HepG2 (cell line): ENCODE results near the gene RPS27L. TPM values are rescaled to one million over a fixed set of nuclear protein-coding genes. Genes with fewer than 3 reads are reported as not detected.

ENCODE experiments used
- ATAC-seq: fragments of 200-7000 bp; cut with Tn5 transposase; 3 replicates; pipeline ENCODE4 v1.9.1; 2020; ENCODE audit warnings: mild to moderate bottlenecking, moderate library complexity
- Bru-seq: library from RNA; stranded (reverse); fragments of 400-500 nt; gene quantifications from one replicate; lab custom pipeline; 2021; lab: Mats Ljungman, UMichigan
- BruChase-seq, 2 experiments: library from RNA; stranded (reverse); fragments of 400-500 nt; gene quantifications; one replicate each; lab custom pipeline; 2021; lab: Mats Ljungman, UMichigan
- BruUV-seq: library from RNA; stranded (reverse); fragments of 400-500 nt; replicated peaks from 2 replicates; lab custom pipeline; 2021; lab: Mats Ljungman, UMichigan
- CTCF ChIA-PET: fragments of 300-600 bp; formaldehyde crosslinking; extraction: SDS; loops from one replicate; lab custom pipeline; 2021; ENCODE audit warnings: low total read pairs, inconsistent platforms, low intra/inter-chr PET ratio; lab: Yijun Ruan, JAX
- POLR2A ChIA-PET: fragments of 350-600 bp; sonication (Branson Sonifier 250); formaldehyde crosslinking; loops from one replicate; lab custom pipeline; 2020; ENCODE audit warnings: antibody characterized with exemption, inconsistent platforms; lab: Yijun Ruan, JAX
- DNase-seq: peaks from one replicate; pipeline ENCODE4 v3.0.0-alpha.2; 2015; ENCODE audit warnings: low spot score
- FAIRE-seq: peaks from 3 replicates; lab custom pipeline; 2011; peaks lifted over from hg19 to GRCh38; lab: Jason Lieb, UNC
- H2AFZ ChIP-seq: one replicate; pipeline ENCODE4 v1.6.1; 2011; ENCODE audit warnings: low read length, inconsistent platforms
- H3K27ac ChIP-seq: fragments of 300-600 bp; 3 replicates; pipeline ENCODE4 v1.8.0; 2011; ENCODE audit warnings: mixed run types, mild to moderate bottlenecking, mixed read lengths, low read length, inconsistent platforms; ENCODE audit not compliant: insufficient read depth; ENCODE audit errors: extremely low read length
- H3K27me3 ChIP-seq, 2 experiments: fragments of 200-600 bp in 1 of 2; 2 replicates in 1 of 2; 3 replicates in 1 of 2; pipeline versions ENCODE4 v1.6.0 to v1.8.0; 2011; ENCODE audit warnings: low read length in 2 of 2, mild to moderate bottlenecking in 2 of 2, moderate library complexity in 2 of 2, inconsistent platforms in 1 of 2; ENCODE audit not compliant: insufficient read depth in 2 of 2, control insufficient read depth in 1 of 2
- H3K36me3 ChIP-seq, 2 experiments: fragments of 200-600 bp in 1 of 2; replicated peaks in 1 of 2; 2 replicates in 1 of 2; 3 replicates in 1 of 2; pipeline versions ENCODE4 v1.5.1 to v1.8.0; 2011; ENCODE audit warnings: low read length in 2 of 2, inconsistent platforms in 1 of 2; ENCODE audit not compliant: insufficient read depth in 2 of 2, control insufficient read depth in 1 of 2
- H3K4me1 ChIP-seq: 2 replicates; pipeline ENCODE4 v1.5.1; 2012; ENCODE audit warnings: low read length, inconsistent platforms; ENCODE audit not compliant: insufficient read depth
- H3K4me2 ChIP-seq: 2 replicates; pipeline ENCODE4 v1.6.0; 2011; ENCODE audit warnings: low read depth, low read length, inconsistent platforms
- H3K4me3 ChIP-seq, 3 experiments: fragments of 200-600 bp in 1 of 3; sonication (generic), shearing (Covaris generic) in 1 of 3; replicated peaks in 1 of 3; 2 replicates each; pipeline ENCODE4 v1.5.1; 2011 to 2016; ENCODE audit warnings: low read length in 3 of 3, inconsistent platforms in 2 of 3, low read depth in 2 of 3, mild to moderate bottlenecking in 2 of 3, control low read depth in 1 of 3, mixed read lengths in 1 of 3; ENCODE audit not compliant: insufficient read depth in 1 of 3
- H3K79me2 ChIP-seq: one replicate; pipeline ENCODE4 v1.6.1; 2011; ENCODE audit warnings: low read length, inconsistent platforms; ENCODE audit not compliant: insufficient read depth
- H3K9ac ChIP-seq: 2 replicates; pipeline ENCODE4 v1.6.0; 2011; ENCODE audit warnings: mild to moderate bottlenecking, low read depth, low read length, inconsistent platforms; ENCODE audit not compliant: insufficient read depth
- H3K9me3 ChIP-seq: 2 replicates; pipeline ENCODE4 v1.5.1; 2012; ENCODE audit warnings: mild to moderate bottlenecking, low read length
- H4K20me1 ChIP-seq: 2 replicates; pipeline ENCODE4 v1.6.0; 2011; ENCODE audit warnings: inconsistent platforms, mild to moderate bottlenecking, low read length, moderate library complexity; ENCODE audit not compliant: insufficient read depth
- ATF1 ChIP-seq: IDR thresholded peaks from 2 replicates; pipeline ENCODE4 v1.6.1; 2016; ENCODE audit warnings: mild to moderate bottlenecking, control low read depth
- CEBPG ChIP-seq: IDR thresholded peaks from 2 replicates; pipeline ENCODE4 v1.6.1; 2016
- ETS1 ChIP-seq: sonication (generic); formaldehyde crosslinking; IDR thresholded peaks from 2 replicates; pipeline ENCODE4 v1.4.0; 2020; ENCODE audit warnings: missing genetic modification reagents
- GLI4 ChIP-seq: sonication (generic); formaldehyde crosslinking; IDR thresholded peaks from 2 replicates; pipeline ENCODE4 v1.5.1; 2020; ENCODE audit warnings: missing genetic modification reagents, mild to moderate bottlenecking, moderate library complexity, borderline replicate concordance
- KAT8 ChIP-seq: IDR thresholded peaks from 2 replicates; pipeline ENCODE4 v1.6.1; 2016; ENCODE audit warnings: missing genetic modification reagents, missing compliant biosample characterization
- MAFG ChIP-seq: sonication (generic); formaldehyde crosslinking; IDR thresholded peaks from 2 replicates; pipeline ENCODE4 v1.5.1; 2020; ENCODE audit warnings: mild to moderate bottlenecking, missing genetic modification reagents
- RBFOX2 ChIP-seq: fragments of 200-400 bp; formaldehyde crosslinking; IDR thresholded peaks from 2 replicates; pipeline ENCODE4 v1.6.1; 2017; ENCODE audit warnings: low read depth, mild to moderate bottlenecking, low read length
- RBM22 ChIP-seq: fragments of 200-400 bp; formaldehyde crosslinking; optimal IDR thresholded peaks from 2 replicates; pipeline ENCODE3; 2017; ENCODE audit warnings: mild to moderate bottlenecking, low read length, moderate library complexity
- ZNF121 ChIP-seq: sonication (generic); formaldehyde crosslinking; IDR thresholded peaks from 2 replicates; pipeline ENCODE4 v1.5.0; 2020; ENCODE audit warnings: mild to moderate bottlenecking, missing genetic modification reagents
- WGBS: methylation state at CpG from one replicate; pipeline ENCODE4 v1.1.6; 2017; ENCODE audit warnings: low lambda C conversion rate; 5-methylcytosine and 5-hydroxymethylcytosine counted together
- in situ Hi-C: cut with HindIII; loops from 2 replicates; pipeline ENCODE4 v1.10.0; 2017; ENCODE audit warnings: low pct_unique_long_range_greater_than_20kb; ENCODE audit not compliant: extremely low pct_ligation_motif_present
- intact Hi-C: fragments of 100-400 bp; cut with micrococcal nuclease; formaldehyde crosslinking; loops from one replicate; pipeline ENCODE4 v1.10.0; 2022; ENCODE audit not compliant: unreplicated experiment
- long read RNA-seq, 2 experiments: library from RNA in 1 of 2; library from polyadenylated mRNA in 1 of 2; stranded (forward) in 1 of 2; unstranded in 1 of 2; transcript quantifications; one replicate each; pipeline ENCODE4 v2.0.0, GENCODE V29; 2019 to 2022
- polyA minus RNA-seq, 3 experiments: library from RNA; depleted of rRNA, polyadenylated mRNA; stranded (reverse); fragments of >200 nt; gene quantifications; 2 replicates each; pipeline ENCODE4 v1.2.3, GENCODE V29; 2011; ENCODE audit warnings: low replicate concordance in 1 of 3
- polyA plus RNA-seq, 8 experiments: library from polyadenylated mRNA; depleted of rRNA in 3 of 8; stranded (reverse) in 7 of 8; unstranded in 1 of 8; fragments of >200 nt; fragmentation: Illumina TruSeq in 4 of 8; extraction: Trizol in 4 of 8; gene quantifications; 2 replicates each; pipeline versions ENCODE4 v1.2.1 to v1.2.3, GENCODE V29; 2011 to 2016; ENCODE audit warnings: low read depth in 4 of 8, missing spikeins in 1 of 8, mixed read lengths in 1 of 8; ENCODE audit not compliant: insufficient read depth in 1 of 8
- total RNA-seq, 5 experiments: library from RNA; depleted of rRNA; stranded (reverse); fragments of >200 nt; fragmentation: Illumina TruSeq; extraction: Trizol; gene quantifications; 2 replicates each; pipeline ENCODE4 v1.2.3, GENCODE V29; 2016; ENCODE audit warnings: low read depth in 1 of 5
- TF ChIP-seq, protein P1 (sequence below): sonication (generic); formaldehyde crosslinking; conservative IDR thresholded peaks from 2 replicates; pipeline ENCODE4 v1.4.0; 2020; ENCODE audit warnings: missing genetic modification reagents
- TF ChIP-seq, protein P2 (sequence below): sonication (generic); formaldehyde crosslinking; IDR thresholded peaks from 2 replicates; pipeline ENCODE4 v1.8.0; 2022; ENCODE audit warnings: mild to moderate bottlenecking, missing genetic modification reagents, moderate library complexity

RPS27L gene
- total RNA-seq (2016; rRNA removed; fragmentation: Illumina TruSeq; extraction: Trizol) (433 and 596 TPM in 2 replicates), polyA plus RNA-seq (2011; rRNA removed) (210 and 231 TPM in 2 replicates), polyA minus RNA-seq (2011; rRNA and poly(A)+ RNA removed; ENCODE audit: low replicate concordance) (12.7 and 14.4 TPM in 2 replicates), Bru-seq, nascent RNA (percentile 97 among the genes with signal in this experiment), BruChase-seq, experiment 1, labeled RNA remaining after a 6-hour chase (percentile 95 among the genes with signal in this experiment), BruChase-seq, experiment 2, labeled RNA remaining after a 2-hour chase (percentile 94 among the genes with signal in this experiment)
- 167 and 206 TPM in 2 replicates for total RNA-seq (2016; cell fraction: cytosol; rRNA removed; fragmentation: Illumina TruSeq; extraction: Trizol; ENCODE audit: low read depth)
- 426 and 625 TPM in 2 replicates for total RNA-seq (2016; cell fraction: insoluble cytoplasmic fraction; rRNA removed; fragmentation: Illumina TruSeq; extraction: Trizol)
- 209 and 262 TPM in 2 replicates for total RNA-seq (2016; cell fraction: membrane; rRNA removed; fragmentation: Illumina TruSeq; extraction: Trizol)
- total RNA-seq (2016; cell fraction: nucleus; rRNA removed; fragmentation: Illumina TruSeq; extraction: Trizol) = 142 and 149 TPM in 2 replicates
- 112 and 159 TPM in 2 replicates for polyA plus RNA-seq (2011; cell fraction: cytosol; rRNA removed)
- polyA plus RNA-seq (2011; cell fraction: nucleus; rRNA removed) = 53.6 and 77.1 TPM in 2 replicates
- 270 and 317 TPM in 2 replicates for polyA plus RNA-seq (2012)
- 194 and 258 TPM in 2 replicates for polyA plus RNA-seq (2016; cell fraction: cytosol; fragmentation: Illumina TruSeq; extraction: Trizol; ENCODE audit: low read depth)
- 673 and 714 TPM in 2 replicates for polyA plus RNA-seq (2016; cell fraction: insoluble cytoplasmic fraction; fragmentation: Illumina TruSeq; extraction: Trizol; ENCODE audit: low read depth)
- polyA plus RNA-seq (2016; cell fraction: membrane; fragmentation: Illumina TruSeq; extraction: Trizol; ENCODE audit: low read depth) = 226 and 313 TPM in 2 replicates
- polyA plus RNA-seq (2016; cell fraction: nucleus; fragmentation: Illumina TruSeq; extraction: Trizol; ENCODE audit: insufficient read depth, low read depth) = 277 and 280 TPM in 2 replicates
- 46.3 and 58.6 TPM in 2 replicates for polyA minus RNA-seq (2011; cell fraction: cytosol; rRNA and poly(A)+ RNA removed)
- 80.2 and 91.3 TPM in 2 replicates for polyA minus RNA-seq (2011; cell fraction: nucleus; rRNA and poly(A)+ RNA removed)
- long read RNA-seq, experiment 1, full-length matches to known transcripts = 396 of 398 reads
- long read RNA-seq, experiment 1, partial matches to known transcripts = 0 of 398 reads
- long read RNA-seq, experiment 1, other reads (novel, unspliced or antisense) = 2 of 398 reads
- long read RNA-seq, experiment 2, full-length matches to known transcripts = 206 of 232 reads
- long read RNA-seq, experiment 2, partial matches to known transcripts = 7 of 232 reads
- long read RNA-seq, experiment 2, other reads (novel, unspliced or antisense) = 19 of 232 reads

DNA sequence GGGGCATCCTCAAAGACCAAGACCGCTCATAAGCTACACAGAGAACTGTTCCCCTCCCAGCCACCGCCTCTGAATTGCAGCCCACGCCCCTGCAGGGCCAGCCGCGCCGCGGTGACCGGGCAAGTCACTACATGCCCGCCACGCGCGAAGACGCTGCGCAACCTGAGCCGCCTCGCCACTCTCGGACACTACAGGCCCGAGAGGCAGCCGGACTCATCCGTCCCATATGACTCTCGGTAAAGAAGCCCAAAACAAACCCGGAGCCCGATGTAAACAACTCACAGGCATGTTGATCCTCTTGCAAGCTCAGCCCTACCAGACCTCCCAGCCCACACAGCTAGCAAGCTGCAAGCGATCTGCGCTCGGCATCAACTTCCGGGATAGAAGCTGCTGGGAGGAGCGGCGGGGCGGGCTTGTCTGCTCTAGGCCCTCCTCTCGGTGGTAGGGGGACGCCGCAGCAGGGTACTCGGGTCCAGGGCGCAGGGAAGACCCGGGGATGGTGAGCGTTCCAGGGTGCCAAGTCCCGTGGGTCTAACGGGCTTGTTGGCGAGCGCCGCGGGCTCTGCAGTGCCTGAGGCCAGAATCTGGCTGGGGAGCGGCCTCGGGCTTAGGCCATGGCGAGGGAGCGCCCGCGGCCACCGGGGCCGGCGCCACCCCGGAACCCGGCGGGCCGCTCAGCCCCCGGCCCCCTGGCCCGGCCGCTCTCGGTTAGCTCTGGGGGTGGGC, at the start of gene RPS27L:
Gene RPS27L, minus strand, starts transcription at position 360 of the 726 bp plus-strand sequence. Its CDS starts 72 bp downstream, at position 288.
- FAIRE-seq = peak; percentile 36
- peak within 1 kb of the TSS; percentile 89 for H3K27ac ChIP-seq
- H3K4me2 ChIP-seq = peak within 1 kb of the TSS; percentile 70
- CTCF ChIA-PET = no interaction called here
- no peaks in the 10 kb centered on the region; a peak in 1 of 5 replicates for H3K27me3 ChIP-seq
- in situ Hi-C loops = loop anchor here (25.0 kb wide), 1 partner anchor 255 kb away; no protein-coding TSS in a partner anchor
- DNase-seq = peak; percentile 88
- ATAC-seq = peak; percentile 98
- peaks cover 26% of the 10 kb centered on the region for H3K79me2 ChIP-seq
- BruUV-seq = no TSS peak
- WGBS = 0% methylated on average over 22 of the region's 60 CpGs
- H4K20me1 ChIP-seq = no peaks in the 10 kb centered on the region; the same call in 1 of the 2 replicates
- intact Hi-C loops = loop anchor here (2.0 to 10.0 kb wide), 5 partner anchors 34 to 372 kb away; partner anchors contain the start of gene APH1B
- H3K4me1 ChIP-seq = peaks cover 24% of the 10 kb centered on the region
- peak within 1 kb of the TSS; percentile 78 to 96 (median 96) for H3K4me3 ChIP-seq
- peak within 1 kb of the TSS; percentile 94 for H3K9ac ChIP-seq
- H3K9me3 ChIP-seq = no peaks in the 10 kb centered on the region
- peaks cover 0 to 19% of the 10 kb centered on the region in 2 experiments; a peak in 3 of 5 replicates for H3K36me3 ChIP-seq
- H2AFZ ChIP-seq = no peak within 1 kb of the TSS
- POLR2A ChIA-PET = interaction anchor here (0.6 to 2.3 kb wide), 26 partner anchors 9 to 938 kb away, joined by 3 to 26 read pairs (median 5); partner anchors contain the start of genes RAB8B and SNX1
- TF ChIP-seq MAFG = 0 out of 2 replicates have a peak, but pooled peaks have one; percentile 26
- peak; percentile 97 for TF ChIP-seq RBFOX2
- no peak for TF ChIP-seq ZNF121 (CRISPR knock-in tag)
- peak; percentile 35 for TF ChIP-seq RBM22
- TF ChIP-seq, protein P1, sequence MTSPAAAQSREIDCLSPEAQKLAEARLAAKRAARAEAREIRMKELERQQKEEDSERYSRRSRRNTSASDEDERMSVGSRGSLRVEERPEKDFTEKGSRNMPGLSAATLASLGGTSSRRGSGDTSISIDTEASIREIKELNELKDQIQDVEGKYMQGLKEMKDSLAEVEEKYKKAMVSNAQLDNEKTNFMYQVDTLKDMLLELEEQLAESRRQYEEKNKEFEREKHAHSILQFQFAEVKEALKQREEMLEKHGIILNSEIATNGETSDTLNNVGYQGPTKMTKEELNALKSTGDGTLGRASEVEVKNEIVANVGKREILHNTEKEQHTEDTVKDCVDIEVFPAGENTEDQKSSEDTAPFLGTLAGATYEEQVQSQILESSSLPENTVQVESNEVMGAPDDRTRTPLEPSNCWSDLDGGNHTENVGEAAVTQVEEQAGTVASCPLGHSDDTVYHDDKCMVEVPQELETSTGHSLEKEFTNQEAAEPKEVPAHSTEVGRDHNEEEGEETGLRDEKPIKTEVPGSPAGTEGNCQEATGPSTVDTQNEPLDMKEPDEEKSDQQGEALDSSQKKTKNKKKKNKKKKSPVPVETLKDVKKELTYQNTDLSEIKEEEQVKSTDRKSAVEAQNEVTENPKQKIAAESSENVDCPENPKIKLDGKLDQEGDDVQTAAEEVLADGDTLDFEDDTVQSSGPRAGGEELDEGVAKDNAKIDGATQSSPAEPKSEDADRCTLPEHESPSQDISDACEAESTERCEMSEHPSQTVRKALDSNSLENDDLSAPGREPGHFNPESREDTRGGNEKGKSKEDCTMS (CRISPR knock-in tag) = 0 out of 2 replicates have a peak, but pooled peaks have one; percentile 31
- TF ChIP-seq KAT8 (CRISPR knock-in tag) = peak; percentile 90
- peak; percentile 18; the same call in 1 of the 2 replicates for TF ChIP-seq GLI4 (CRISPR knock-in tag)
- TF ChIP-seq ATF1 = no peak
- TF ChIP-seq, protein P2, sequence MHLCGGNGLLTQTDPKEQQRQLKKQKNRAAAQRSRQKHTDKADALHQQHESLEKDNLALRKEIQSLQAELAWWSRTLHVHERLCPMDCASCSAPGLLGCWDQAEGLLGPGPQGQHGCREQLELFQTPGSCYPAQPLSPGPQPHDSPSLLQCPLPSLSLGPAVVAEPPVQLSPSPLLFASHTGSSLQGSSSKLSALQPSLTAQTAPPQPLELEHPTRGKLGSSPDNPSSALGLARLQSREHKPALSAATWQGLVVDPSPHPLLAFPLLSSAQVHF (CRISPR knock-in tag) = peak; percentile 89
- no peak for TF ChIP-seq ETS1
- peak; percentile 24; the same call in 1 of the 2 replicates for TF ChIP-seq CEBPG
